ENCODE data around the gene SLC30A7. TPM values are rescaled to one million over a fixed set of nuclear protein-coding genes. Genes with fewer than 3 reads are reported as not detected.
"Not testable (repeated sequence)": the region's sequence is repeated elsewhere in the genome, so short reads cannot be mapped to it uniquely, and the experiment has no call there.

Gene SLC30A7
- total and polyA plus RNA-seq, 3 donors from 2014 or later, result 7.1 to 14.7 (median 14.1) TPM

DNA sequence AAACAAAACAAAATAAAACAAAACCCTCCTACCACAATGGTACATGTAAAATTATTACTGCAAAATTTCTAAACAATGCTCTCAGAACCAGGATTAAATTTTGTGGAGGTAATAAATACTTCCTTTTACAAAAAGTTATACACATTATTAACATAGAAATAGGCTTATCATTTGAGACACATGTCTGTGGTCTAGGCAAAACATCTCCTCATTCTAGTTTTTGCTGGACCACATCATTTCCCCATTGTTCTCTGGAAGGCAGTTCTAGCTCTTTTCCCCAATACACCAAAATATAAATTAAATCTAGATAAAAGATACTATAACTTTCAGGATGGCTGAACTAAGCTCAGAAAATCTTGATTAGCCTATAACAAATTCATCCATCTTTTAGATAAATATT lies 19.6 kb upstream of the SLC30A7 start:
- no peak for DNase-seq
- intact Hi-C loops (cut with DNase I; ENCODE audit: low total_unique reads), result no loop called here
- no peak overlapping the region for H3K4me3 ChIP-seq
- no peak overlapping the region for H3K27ac ChIP-seq
- H3K36me3 ChIP-seq (ENCODE audit: low read depth, missing control alignments), result no peaks in the 10 kb centered on the region
- TF ChIP-seq, protein P1, sequence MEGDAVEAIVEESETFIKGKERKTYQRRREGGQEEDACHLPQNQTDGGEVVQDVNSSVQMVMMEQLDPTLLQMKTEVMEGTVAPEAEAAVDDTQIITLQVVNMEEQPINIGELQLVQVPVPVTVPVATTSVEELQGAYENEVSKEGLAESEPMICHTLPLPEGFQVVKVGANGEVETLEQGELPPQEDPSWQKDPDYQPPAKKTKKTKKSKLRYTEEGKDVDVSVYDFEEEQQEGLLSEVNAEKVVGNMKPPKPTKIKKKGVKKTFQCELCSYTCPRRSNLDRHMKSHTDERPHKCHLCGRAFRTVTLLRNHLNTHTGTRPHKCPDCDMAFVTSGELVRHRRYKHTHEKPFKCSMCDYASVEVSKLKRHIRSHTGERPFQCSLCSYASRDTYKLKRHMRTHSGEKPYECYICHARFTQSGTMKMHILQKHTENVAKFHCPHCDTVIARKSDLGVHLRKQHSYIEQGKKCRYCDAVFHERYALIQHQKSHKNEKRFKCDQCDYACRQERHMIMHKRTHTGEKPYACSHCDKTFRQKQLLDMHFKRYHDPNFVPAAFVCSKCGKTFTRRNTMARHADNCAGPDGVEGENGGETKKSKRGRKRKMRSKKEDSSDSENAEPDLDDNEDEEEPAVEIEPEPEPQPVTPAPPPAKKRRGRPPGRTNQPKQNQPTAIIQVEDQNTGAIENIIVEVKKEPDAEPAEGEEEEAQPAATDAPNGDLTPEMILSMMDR (IDR thresholded peaks at IDR 0.05), result no peak
- no peak for TF ChIP-seq POLR2A (IDR thresholded peaks at IDR 0.05)
- no peaks in the 10 kb centered on the region for H3K27me3 ChIP-seq
- H3K9me3 ChIP-seq, result no peaks in the 10 kb centered on the region
- no peaks in the 10 kb centered on the region for H3K4me1 ChIP-seq

DNA sequence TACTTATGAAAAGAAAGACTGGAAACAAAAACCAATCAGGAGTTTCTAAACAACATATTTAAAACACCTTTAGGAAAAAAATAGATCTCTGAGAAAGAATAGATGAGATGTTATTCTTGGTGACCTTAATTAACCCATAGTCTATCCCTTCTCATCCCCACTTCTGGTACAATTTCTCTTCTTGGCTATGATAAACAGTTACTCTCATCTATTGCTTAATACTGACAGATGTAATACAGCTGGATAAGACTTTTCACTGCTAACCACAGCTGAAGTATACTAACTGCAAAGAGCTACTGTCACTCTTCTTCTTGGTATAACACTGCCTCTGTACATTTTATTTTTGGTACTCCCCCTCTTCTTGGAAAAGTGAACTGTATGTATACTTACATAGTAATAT lies 16.5 kb upstream of the SLC30A7 start:
- no peak overlapping the region for H3K27ac ChIP-seq
- H3K4me3 ChIP-seq, result no peak overlapping the region
- no peaks in the 10 kb centered on the region for H3K9me3 ChIP-seq
- H3K4me1 ChIP-seq, result no peaks in the 10 kb centered on the region
- DNase-seq, result no peak
- intact Hi-C loops (cut with DNase I; ENCODE audit: low total_unique reads), result no loop called here
- H3K27me3 ChIP-seq, result no peaks in the 10 kb centered on the region
- no peaks in the 10 kb centered on the region for H3K36me3 ChIP-seq (ENCODE audit: low read depth, missing control alignments)
- TF ChIP-seq, protein P1 (IDR thresholded peaks at IDR 0.05), result no peak
- no peak for TF ChIP-seq POLR2A (IDR thresholded peaks at IDR 0.05)

DNA sequence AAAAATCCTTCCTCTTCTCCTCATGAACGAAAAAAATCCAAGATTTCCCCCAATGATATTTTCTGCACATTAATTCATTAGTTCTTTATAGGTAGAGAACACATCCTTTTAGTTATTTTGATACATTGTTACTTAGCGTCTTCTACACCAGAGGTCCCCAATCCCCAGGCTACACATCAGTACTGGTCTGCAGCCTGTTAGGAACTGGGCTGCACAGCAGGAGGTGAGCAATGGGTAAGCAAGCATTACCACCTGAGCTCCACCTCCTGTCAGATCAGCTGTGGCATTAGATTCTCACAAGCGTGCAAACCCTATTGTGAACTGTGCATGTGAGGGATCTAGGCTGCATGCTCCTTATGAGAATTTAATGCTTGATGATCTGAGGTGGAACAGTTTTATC lies 14.2 kb upstream of the SLC30A7 start:
- no peaks in the 10 kb centered on the region for H3K27me3 ChIP-seq
- intact Hi-C loops (cut with DNase I; ENCODE audit: low total_unique reads), result no loop called here
- H3K9me3 ChIP-seq, result no peaks in the 10 kb centered on the region
- no peak overlapping the region for H3K27ac ChIP-seq
- no peak overlapping the region for H3K4me3 ChIP-seq
- WGBS, 2 donors, result 71 to 85% methylated on average over 3 of the region's 3 CpGs
- no peaks in the 10 kb centered on the region for H3K4me1 ChIP-seq
- TF ChIP-seq POLR2A (IDR thresholded peaks at IDR 0.05), result no peak
- no peak for DNase-seq
- no peaks in the 10 kb centered on the region for H3K36me3 ChIP-seq (ENCODE audit: low read depth, missing control alignments)

DNA sequence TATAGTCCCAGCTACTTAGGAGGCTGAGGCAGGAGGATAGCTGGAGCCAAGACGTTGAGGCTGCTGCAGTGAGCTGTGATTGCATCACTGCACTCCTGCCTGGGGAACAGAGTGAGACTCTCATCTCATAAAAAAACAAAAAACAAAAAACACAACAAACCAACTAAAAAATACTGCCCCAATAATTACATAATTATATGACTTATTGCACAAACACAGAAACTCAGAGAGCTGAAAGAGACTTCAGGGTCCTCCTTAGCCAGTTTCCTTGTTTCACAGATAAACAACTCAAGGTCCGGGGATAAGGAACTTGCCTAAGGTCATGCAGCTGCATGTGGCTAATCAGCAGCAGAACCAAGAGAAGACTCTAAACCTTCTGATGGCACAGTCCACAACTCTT lies 13.2 kb upstream of the SLC30A7 start:
- no peak for DNase-seq
- Histone ChIP-seq H3K27me3 (no peaks in the 10 kb centered on the region), H3K27ac (no peak overlapping the region), H3K36me3 (ENCODE audit: low read depth, missing control alignments) (no peaks in the 10 kb centered on the region), H3K4me3 (no peak overlapping the region), H3K9me3 (no peaks in the 10 kb centered on the region), H3K4me1 (no peaks in the 10 kb centered on the region)
- intact Hi-C loops (cut with DNase I; ENCODE audit: low total_unique reads), result no loop called here
- TF ChIP-seq POLR2A (IDR thresholded peaks at IDR 0.05), result no peak
- TF ChIP-seq, protein P1 (IDR thresholded peaks at IDR 0.05), result no peak
- 40 to 49% methylated on average over 2 of the region's 2 CpGs for WGBS, 2 donors

DNA sequence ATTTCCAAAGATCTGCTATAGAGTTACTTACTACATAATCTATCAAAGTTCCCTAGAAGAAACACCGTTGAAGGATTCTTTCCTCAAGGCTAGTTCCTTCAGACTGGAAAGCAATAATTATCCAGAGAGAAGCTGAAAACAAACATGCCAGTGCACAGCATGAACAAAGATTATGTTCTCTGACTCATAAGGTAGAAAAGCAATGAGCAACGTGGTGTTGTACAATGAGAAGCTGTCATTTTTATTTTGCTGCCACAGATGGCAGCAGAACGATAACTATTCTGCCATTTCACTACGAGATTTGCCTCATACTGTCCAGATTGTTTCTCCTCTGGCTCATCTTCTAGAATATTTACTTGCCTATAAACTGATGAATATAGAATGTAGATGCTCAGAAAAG lies 11.9 kb upstream of the SLC30A7 start:
- TF ChIP-seq POLR2A (IDR thresholded peaks at IDR 0.05), result no peak
- TF ChIP-seq, protein P1 (IDR thresholded peaks at IDR 0.05), result no peak
- H3K4me3 ChIP-seq, result no peak overlapping the region
- 49 to 68% methylated on average over 4 of the region's 4 CpGs for WGBS, 2 donors
- intact Hi-C loops (cut with DNase I; ENCODE audit: low total_unique reads), result no loop called here
- DNase-seq, result no peak
- no peaks in the 10 kb centered on the region for H3K9me3 ChIP-seq
- H3K27me3 ChIP-seq, result no peaks in the 10 kb centered on the region
- no peak overlapping the region for H3K27ac ChIP-seq
- no peaks in the 10 kb centered on the region for H3K4me1 ChIP-seq
- no peaks in the 10 kb centered on the region for H3K36me3 ChIP-seq (ENCODE audit: low read depth, missing control alignments)

DNA sequence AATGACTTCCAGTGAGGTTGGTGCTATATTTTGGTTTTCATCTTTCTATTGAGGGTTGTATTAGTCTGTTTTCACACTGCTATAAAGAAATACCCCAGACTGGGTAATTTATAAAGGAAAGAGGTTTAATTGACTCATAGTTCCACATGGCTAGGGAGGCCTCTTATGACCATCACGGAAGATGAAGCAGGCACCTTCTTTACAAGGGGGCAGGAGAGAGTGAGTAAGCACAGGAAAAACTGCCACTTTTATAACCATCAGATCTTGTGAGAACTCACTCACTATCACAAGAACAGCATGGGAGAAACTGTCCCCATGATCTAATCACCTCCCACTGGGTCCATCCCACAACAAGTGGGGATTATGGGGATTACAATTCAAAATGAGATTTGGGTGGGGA lies 6.9 kb upstream of the SLC30A7 start:
- H3K4me3 ChIP-seq; DNase-seq; H3K27ac ChIP-seq; H3K36me3 ChIP-seq (ENCODE audit: low read depth, missing control alignments); H3K27me3 ChIP-seq; intact Hi-C loops (cut with DNase I; ENCODE audit: low total_unique reads); H3K4me1 ChIP-seq; H3K9me3 ChIP-seq: not testable (repeated sequence)
- 100% methylated on average over 1 of the region's 1 CpG for WGBS, 2 donors

DNA sequence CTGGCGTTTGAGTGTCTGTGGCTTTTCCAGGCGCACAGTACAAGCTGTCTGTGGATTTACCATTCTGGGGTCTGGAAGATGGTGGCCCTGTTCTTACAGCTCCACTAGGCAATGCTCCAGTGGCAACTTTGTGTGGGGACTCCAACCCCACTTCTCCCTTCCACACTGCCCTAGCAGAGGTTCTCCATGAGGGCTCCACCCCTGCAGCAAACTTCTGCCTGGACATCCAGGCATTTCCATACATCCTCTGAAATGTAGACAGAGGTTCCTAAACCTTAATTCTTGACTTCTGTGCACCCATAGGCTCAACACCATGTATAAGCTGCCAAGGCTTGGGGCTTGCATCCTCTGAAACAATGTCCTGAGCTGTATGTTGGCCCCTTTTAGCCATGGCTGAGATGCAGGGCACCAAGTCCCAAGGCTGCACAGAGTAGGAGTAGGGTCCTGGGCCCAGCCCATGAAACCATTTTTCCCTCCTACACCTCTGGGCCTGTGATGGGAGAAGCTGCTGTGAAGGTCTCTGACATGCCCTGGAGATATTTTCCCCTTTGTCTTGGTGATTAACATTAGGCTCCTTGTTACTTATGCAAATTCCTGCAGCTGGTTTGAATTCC lies 5.9 kb upstream of the SLC30A7 start:
- H3K4me1 ChIP-seq; H3K9me3 ChIP-seq; H3K27ac ChIP-seq; intact Hi-C loops (cut with DNase I; ENCODE audit: low total_unique reads); H3K36me3 ChIP-seq (ENCODE audit: low read depth, missing control alignments); DNase-seq; H3K4me3 ChIP-seq; H3K27me3 ChIP-seq: not testable (repeated sequence)
- WGBS, 2 donors, result 86 to 96% methylated on average over 2 of the region's 2 CpGs

All from testis (tissue), 3 donors.